Activated T-cell treated with anti-CD3 and anti-CD28 coated beads, Interleukin-2, amount 50 U/mL, for 4 hours (primary cell): Measurements from ENCODE around the gene FBXL20. TPM values are rescaled to one million over a fixed set of nuclear protein-coding genes. Genes with fewer than 3 reads are reported as not detected.
A peak's percentile ranks its signal among the peaks of the same experiment; 100 is the strongest.
"Not testable (repeated sequence)": the region's sequence is repeated elsewhere in the genome, so short reads cannot be mapped to it uniquely, and the experiment has no call there.

Source experiments
- ATAC-seq, 2 donors: fragments of 200-7000 bp; cut with Tn5 transposase; one replicate each; pipeline ENCODE4 v1.10.0; 2021
- DNase-seq: peaks from one replicate; pipeline ENCODE4 v3.0.0-alpha.2; 2020
- H3K27me3 Mint-ChIP-seq: one replicate; pipeline ENCODE4 v1.8.0; 2021; ENCODE audit warnings: low read depth, mixed read lengths
- H3K36me3 Mint-ChIP-seq: one replicate; pipeline ENCODE4 v1.8.0; 2022; ENCODE audit warnings: mixed read lengths; ENCODE audit not compliant: insufficient read depth
- H3K4me1 Mint-ChIP-seq: one replicate; pipeline ENCODE4 v1.8.0; 2021; ENCODE audit warnings: low read depth, mixed read lengths
- H3K4me3 Mint-ChIP-seq: one replicate; pipeline ENCODE4 v1.8.0; 2021; ENCODE audit warnings: mild to moderate bottlenecking, moderate library complexity, mixed read lengths
- H3K9me3 Mint-ChIP-seq: one replicate; pipeline ENCODE4 v1.8.0; 2021; ENCODE audit warnings: mixed read lengths
- total RNA-seq, 3 donors: library from RNA; stranded (reverse); gene quantifications; one replicate each; pipeline ENCODE4 v1.2.1, GENCODE V29; 2021

The FBXL20 gene
- total RNA-seq, 3 donors from 2014 or later, result 19.4 to 21.6 (median 20.9) TPM

GRCh38 chr17:39360537-39360936 is 40.9 kb downstream of the FBXL20 start:
- ATAC-seq, result no peak
- H3K9me3 Mint-ChIP-seq, result no peaks in the 10 kb centered on the region
- DNase-seq, result no peak
- no peaks in the 10 kb centered on the region for H3K27me3 Mint-ChIP-seq
- H3K4me1 Mint-ChIP-seq, result peaks cover 7% of the 10 kb centered on the region
- no peaks in the 10 kb centered on the region for H3K36me3 Mint-ChIP-seq
- no peak overlapping the region for H3K4me3 Mint-ChIP-seq

- H3K36me3 Mint-ChIP-seq, result no peaks in the 10 kb centered on the region
- no peak overlapping the region for H3K4me3 Mint-ChIP-seq
- H3K9me3 Mint-ChIP-seq, result no peaks in the 10 kb centered on the region
- H3K4me1 Mint-ChIP-seq, result peaks cover 4% of the 10 kb centered on the region
- DNase-seq, result no peak
- H3K27me3 Mint-ChIP-seq, result no peaks in the 10 kb centered on the region
- ATAC-seq, result peak in 1 of 2 donors; percentile 27
Observed at GRCh38 chr17:39359994-39360393, 41.4 kb downstream of the FBXL20 start.

- no peak overlapping the region for H3K4me3 Mint-ChIP-seq
- H3K36me3 Mint-ChIP-seq, result no peaks in the 10 kb centered on the region
- DNase-seq (no peak), ATAC-seq (no peak)
- H3K9me3 Mint-ChIP-seq, result no peaks in the 10 kb centered on the region
- peaks cover 4% of the 10 kb centered on the region for H3K4me1 Mint-ChIP-seq
- H3K27me3 Mint-ChIP-seq, result no peaks in the 10 kb centered on the region
Observed at GRCh38 chr17:39357986-39358385, 43.4 kb downstream of the FBXL20 start.

- no peak for DNase-seq
- peaks cover 4% of the 10 kb centered on the region for H3K4me1 Mint-ChIP-seq
- H3K9me3 Mint-ChIP-seq, result no peaks in the 10 kb centered on the region
- no peak overlapping the region for H3K4me3 Mint-ChIP-seq
- no peak for ATAC-seq
- no peaks in the 10 kb centered on the region for H3K27me3 Mint-ChIP-seq
- H3K36me3 Mint-ChIP-seq, result no peaks in the 10 kb centered on the region
Observed at GRCh38 chr17:39357488-39357887, 43.9 kb downstream of the FBXL20 start.

- DNase-seq, result no peak
- H3K27me3 Mint-ChIP-seq, result no peaks in the 10 kb centered on the region
- no peaks in the 10 kb centered on the region for H3K36me3 Mint-ChIP-seq
- no peaks in the 10 kb centered on the region for H3K4me1 Mint-ChIP-seq
- H3K9me3 Mint-ChIP-seq, result no peaks in the 10 kb centered on the region
- ATAC-seq, result no peak
- no peak overlapping the region for H3K4me3 Mint-ChIP-seq
Observed at GRCh38 chr17:39352986-39353385, 48.4 kb downstream of the FBXL20 start.

GRCh38 chr17:39352511-39352910 is 48.9 kb downstream of the FBXL20 start:
- H3K9me3 Mint-ChIP-seq, result no peaks in the 10 kb centered on the region
- H3K36me3 Mint-ChIP-seq, result peaks cover 1% of the 10 kb centered on the region
- H3K4me1 Mint-ChIP-seq, result no peaks in the 10 kb centered on the region
- DNase-seq, result no peak
- ATAC-seq, result no peak
- H3K27me3 Mint-ChIP-seq, result no peaks in the 10 kb centered on the region
- H3K4me3 Mint-ChIP-seq, result no peak overlapping the region

- no peaks in the 10 kb centered on the region for H3K9me3 Mint-ChIP-seq
- no peak overlapping the region for H3K4me3 Mint-ChIP-seq
- DNase-seq (no peak), ATAC-seq (no peak)
- no peaks in the 10 kb centered on the region for H3K27me3 Mint-ChIP-seq
- peaks cover 3% of the 10 kb centered on the region for H3K36me3 Mint-ChIP-seq
- H3K4me1 Mint-ChIP-seq, result no peaks in the 10 kb centered on the region
Observed at GRCh38 chr17:39351508-39351907, 49.9 kb downstream of the FBXL20 start.

- H3K4me3 Mint-ChIP-seq, result no peak overlapping the region
- H3K36me3 Mint-ChIP-seq, result peaks cover 9% of the 10 kb centered on the region
- no peaks in the 10 kb centered on the region for H3K27me3 Mint-ChIP-seq
- H3K9me3 Mint-ChIP-seq, result no peaks in the 10 kb centered on the region
- no peak for ATAC-seq
- H3K4me1 Mint-ChIP-seq, result peaks cover 2% of the 10 kb centered on the region
- DNase-seq, result no peak
Observed at GRCh38 chr17:39349246-39349645, 52.2 kb downstream of the FBXL20 start.

GRCh38 chr17:39346863-39347262 is 54.6 kb downstream of the FBXL20 start:
- not testable (repeated sequence) for H3K4me1 Mint-ChIP-seq, DNase-seq, H3K27me3 Mint-ChIP-seq, H3K4me3 Mint-ChIP-seq, H3K9me3 Mint-ChIP-seq, ATAC-seq
- H3K36me3 Mint-ChIP-seq, result peaks cover 14% of the 10 kb centered on the region

GRCh38 chr17:39341541-39341940 is 59.9 kb downstream of the FBXL20 start:
- peaks cover 19% of the 10 kb centered on the region for H3K36me3 Mint-ChIP-seq
- H3K27me3 Mint-ChIP-seq, result no peaks in the 10 kb centered on the region
- peaks cover 2% of the 10 kb centered on the region for H3K4me1 Mint-ChIP-seq
- H3K9me3 Mint-ChIP-seq, result no peaks in the 10 kb centered on the region
- no peak overlapping the region for H3K4me3 Mint-ChIP-seq
- ATAC-seq (no peak), DNase-seq (no peak)

- no peaks in the 10 kb centered on the region for H3K9me3 Mint-ChIP-seq
Observed at GRCh38 chr17:39340731-39341130, 60.7 kb downstream of the FBXL20 start.

GRCh38 chr17:39339272-39339671 is 62.2 kb downstream of the FBXL20 start:
- Mint-ChIP-seq H3K36me3 (peaks cover 18% of the 10 kb centered on the region), H3K9me3 (no peaks in the 10 kb centered on the region), H3K4me3 (no peak overlapping the region), H3K4me1 (peaks cover 3% of the 10 kb centered on the region), H3K27me3 (no peaks in the 10 kb centered on the region)
- no peak for DNase-seq
- ATAC-seq, result no peak

More at GRCh38 chr17:39340731-39341130, 60.7 kb downstream of the FBXL20 start:
- Mint-ChIP-seq H3K4me3 (no peak overlapping the region), H3K4me1 (peaks cover 5% of the 10 kb centered on the region), H3K27me3 (no peaks in the 10 kb centered on the region), H3K36me3 (peaks cover 20% of the 10 kb centered on the region)
- DNase-seq (no peak), ATAC-seq (no peak)

- H3K4me3 Mint-ChIP-seq, H3K9me3 Mint-ChIP-seq, ATAC-seq, DNase-seq, H3K4me1 Mint-ChIP-seq, H3K27me3 Mint-ChIP-seq: not testable (repeated sequence)
- peaks cover 15% of the 10 kb centered on the region for H3K36me3 Mint-ChIP-seq
Observed at GRCh38 chr17:39337649-39338048, 63.8 kb downstream of the FBXL20 start.

GRCh38 chr17:39335704-39336223 is 65.7 kb downstream of the FBXL20 start:
- ATAC-seq, result no peak
- DNase-seq, result no peak
- peaks cover 6% of the 10 kb centered on the region for H3K36me3 Mint-ChIP-seq
- H3K4me1 Mint-ChIP-seq, result peaks cover 3% of the 10 kb centered on the region
- H3K4me3 Mint-ChIP-seq, result no peak overlapping the region
- H3K27me3 Mint-ChIP-seq, result no peaks in the 10 kb centered on the region
- no peaks in the 10 kb centered on the region for H3K9me3 Mint-ChIP-seq

GRCh38 chr17:39334008-39334744 is 67.2 kb downstream of the FBXL20 start:
- not testable (repeated sequence) for H3K4me1 Mint-ChIP-seq, H3K27me3 Mint-ChIP-seq, ATAC-seq, DNase-seq, H3K9me3 Mint-ChIP-seq, H3K36me3 Mint-ChIP-seq, H3K4me3 Mint-ChIP-seq
